ENCODE measurements around the gene AGBL1.

The AGBL1 gene

DNA sequence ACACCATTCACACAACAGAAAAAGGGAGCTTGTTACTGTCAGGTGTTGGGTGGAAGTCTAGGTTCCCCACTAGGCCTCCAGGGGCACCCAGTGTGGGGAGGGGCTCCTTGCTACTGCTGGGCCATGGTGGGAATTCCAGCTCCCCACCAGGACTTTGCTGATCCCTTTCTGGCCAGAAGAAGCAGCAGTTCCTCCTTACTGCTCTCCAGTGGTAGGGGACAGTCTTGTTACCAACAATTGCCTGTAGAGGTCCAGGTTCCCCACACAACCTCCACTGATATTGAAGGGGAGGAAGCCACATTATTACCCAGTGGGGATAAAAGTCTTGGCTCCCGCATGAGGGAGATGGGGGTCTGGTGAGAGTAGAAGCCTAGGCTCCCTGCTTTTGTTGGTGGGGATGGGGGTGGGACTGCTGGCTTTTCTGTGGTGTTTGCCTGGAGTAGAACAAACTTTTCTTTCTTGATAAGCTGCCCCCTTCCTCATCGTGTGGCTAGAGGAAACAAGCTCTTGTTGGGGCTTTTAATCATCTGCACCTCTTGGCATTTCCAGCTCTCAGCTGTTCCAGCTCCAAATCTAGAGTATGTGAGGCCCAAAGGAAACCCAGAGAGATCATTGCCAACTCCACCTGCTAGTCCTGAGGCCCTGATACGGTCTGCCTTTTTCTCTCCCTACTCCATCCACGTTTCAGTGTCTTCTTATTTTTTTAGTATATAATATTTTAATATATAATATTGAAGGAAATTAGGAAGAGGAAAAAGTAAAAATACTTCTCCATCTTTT, 824.2 kb downstream of the AGBL1 start:
- DNase-seq, result no peak

DNA sequence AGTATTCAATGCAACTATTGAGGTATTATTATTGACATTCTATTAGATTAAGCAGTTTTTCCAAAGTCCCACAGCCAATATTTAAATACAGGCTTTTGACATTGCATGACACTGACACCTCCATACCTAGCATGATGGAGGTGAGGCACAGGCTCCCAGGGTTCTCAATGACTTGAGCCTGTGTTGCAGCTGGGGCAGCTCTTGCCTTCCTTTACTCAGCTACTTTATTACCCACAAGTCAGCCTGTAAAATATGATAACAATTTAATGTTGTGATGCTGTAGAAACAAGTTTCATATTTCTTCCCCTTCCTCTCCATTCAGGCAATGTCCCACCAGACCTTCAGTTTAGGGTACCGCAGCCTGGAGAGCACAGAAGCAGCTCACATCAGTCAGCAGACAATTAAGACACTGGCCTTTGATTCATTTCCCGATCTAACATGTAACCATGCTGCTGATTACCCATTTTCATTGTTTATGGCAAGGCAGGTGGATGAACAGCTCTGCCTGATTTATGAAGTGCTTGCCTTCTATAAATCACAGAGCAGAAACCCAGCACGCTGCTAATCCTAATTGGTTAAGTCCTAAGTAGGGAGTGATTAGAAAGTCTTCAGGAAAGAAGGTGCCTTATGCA, 826.1 kb downstream of the AGBL1 start:
- no peak for DNase-seq

DNA sequence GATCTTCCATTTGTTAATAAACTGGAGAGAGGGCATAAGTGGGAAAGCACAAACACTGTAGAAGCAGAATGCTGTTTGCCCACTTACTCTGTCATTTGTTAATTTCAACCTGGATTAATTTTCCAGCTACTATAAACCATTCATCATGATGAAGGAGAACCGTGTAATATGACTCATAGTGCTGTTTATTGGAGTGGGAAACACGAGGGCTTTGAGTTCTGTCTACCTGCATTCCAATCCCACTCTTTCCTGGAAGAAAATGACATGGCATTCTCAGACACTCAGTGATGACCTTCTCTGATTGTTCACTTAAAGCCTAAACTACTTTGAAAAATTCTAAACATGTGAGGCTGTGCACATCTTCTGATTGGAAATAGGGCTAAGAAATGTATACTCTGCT, 826.7 kb downstream of the AGBL1 start:
- DNase-seq, result no peak

DNA sequence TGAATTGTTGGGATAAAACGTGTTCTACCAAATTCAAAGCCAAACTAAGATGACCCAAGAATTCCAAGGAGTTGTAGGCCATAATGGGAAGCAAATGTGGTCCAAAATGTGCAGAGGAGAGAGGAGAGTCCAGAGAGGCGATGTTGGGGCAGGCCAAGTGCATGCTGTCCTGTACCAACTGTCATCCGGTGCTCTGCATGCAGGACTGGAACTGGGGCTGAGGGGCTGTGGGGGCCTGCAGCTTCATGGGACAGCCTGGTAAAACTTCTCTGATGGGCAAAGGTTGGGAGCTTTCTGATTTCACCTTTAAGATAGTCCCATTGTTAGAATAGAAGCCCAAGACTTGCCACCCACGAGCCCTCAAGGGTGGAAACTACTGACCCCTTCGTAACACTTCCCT, 831.4 kb downstream of the AGBL1 start:
- no peak for DNase-seq

DNA sequence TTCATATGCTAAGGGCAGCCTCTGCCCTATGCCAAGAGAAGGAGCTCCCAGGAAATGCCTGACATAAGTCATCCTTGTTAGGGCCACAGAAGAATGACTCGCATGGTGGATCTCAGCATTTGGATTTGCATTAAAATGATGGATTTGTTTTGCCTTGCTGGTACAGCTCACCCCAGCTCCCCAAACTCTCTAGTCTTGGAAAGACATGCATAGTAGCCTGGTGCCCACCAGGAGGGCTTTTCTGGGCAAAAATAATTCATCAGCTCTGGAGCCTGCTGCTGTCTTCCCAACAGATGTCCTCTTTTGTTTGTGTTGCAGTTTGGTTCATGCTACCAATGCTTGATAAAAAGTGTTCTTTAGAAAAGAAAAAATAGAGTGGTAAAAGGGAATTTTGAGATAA, 833.0 kb downstream of the AGBL1 start:
- DNase-seq, result no peak

DNA sequence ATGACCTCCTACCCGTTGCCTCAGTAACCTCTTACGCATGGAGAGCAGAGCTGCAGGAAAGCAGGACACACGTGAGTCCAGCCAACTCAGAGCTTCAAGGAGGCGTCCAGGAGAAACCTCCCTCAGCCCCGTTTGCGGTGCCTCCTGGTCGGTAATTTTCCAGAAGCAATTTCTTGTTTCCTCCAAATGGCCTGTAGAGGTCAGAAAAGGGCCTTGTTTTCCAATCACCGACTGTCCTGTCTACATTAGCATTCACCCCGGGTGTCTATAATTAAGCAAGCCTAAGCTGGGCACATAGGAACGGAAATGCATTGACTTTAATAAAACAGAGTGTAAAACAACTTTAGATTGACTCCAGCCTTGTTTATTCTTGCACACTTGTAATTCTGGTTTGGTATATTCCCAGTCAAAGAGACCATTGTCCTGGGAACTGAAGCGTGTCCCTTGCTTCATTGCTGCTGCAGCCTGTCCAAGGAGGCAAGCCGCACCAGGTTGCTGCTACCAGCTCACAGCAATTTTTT, 836.2 kb downstream of the AGBL1 start:
- peak; percentile 13 for DNase-seq

DNA sequence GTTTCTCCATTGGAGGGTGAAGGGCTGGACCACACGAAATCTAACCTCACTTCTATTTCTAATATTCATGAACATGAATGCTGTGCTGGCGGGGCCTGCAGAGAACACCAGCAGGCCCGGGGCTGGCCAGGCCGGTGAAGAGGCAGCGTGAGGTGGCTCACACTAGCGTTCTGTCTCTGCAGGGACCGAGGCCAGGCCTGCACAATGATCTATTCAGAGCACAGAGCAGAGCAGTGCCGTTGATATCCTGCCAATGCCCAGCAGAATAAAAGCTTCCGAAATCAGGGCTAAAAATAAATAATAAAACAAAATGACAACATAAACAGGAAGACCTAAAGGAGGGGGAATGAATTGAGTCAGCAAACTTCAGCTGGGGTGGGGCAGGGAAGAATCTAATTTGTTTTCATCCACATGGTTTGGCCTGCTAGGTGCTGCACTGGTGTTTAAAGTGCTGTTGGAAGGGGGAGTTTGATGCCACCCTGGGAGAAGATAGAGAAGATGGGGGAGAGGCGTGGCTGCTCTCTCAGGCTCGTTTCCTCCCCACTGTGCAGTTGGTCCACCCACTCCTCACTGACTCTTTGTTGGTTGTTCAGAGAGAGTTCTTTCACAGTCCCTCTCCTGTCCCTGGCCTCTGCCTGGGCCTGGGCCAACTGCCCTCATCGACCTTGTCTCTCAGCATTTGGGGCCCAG, 837.1 kb downstream of the AGBL1 start:
- no peak for DNase-seq

DNA sequence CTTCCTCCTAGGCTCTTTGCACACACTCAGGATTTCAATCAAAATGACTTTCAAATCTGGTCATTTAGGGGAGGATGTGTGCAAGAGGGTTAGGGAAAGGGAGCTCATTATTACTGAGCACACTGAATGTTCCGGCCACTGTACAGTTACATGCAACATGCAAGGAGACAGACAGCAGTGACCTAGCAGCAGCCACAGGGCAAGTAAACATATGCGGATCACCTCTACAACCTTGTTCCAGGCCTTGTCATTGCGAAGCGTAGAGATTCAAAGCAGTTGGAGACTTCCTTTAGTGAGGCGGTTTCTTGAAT, 837.6 kb downstream of the AGBL1 start:
- DNase-seq, result no peak

DNA sequence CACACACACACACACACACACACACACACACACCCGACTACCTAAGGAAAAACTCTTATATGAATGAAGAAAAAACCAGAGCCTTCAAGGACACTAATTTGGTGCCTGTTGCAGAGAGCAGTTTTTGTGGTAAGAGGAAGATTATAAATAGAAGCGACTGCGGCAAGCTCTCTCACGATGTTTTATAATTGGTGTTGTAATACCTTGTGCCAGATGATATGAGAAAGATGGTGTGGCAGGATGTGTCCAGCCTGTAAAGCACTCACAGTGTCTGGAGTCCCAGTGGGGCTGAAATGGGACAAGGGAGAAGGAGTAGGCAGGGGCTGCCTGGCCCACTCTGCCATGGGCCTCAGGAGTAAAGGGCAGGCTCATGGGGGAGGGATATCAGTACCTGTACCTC, 839.9 kb downstream of the AGBL1 start:
- no peak for DNase-seq

DNA sequence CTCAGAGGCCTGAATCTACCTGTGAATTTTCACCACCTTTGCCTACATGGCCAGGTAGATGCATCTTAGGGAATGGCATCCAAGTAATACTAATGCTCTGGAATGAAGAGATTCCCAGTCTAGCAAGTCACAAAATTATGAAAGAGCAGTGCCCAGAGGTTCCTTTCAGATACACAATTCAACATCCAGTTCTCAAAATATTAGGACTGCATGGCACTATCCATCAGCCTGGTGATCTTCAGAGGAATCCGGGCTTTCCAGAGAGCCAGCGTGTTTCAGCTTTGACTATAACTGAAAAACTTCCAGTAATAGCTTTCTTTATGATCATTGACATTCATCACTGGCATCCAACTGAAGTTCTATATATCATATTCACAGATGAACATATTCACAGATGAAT, 849.8 kb downstream of the AGBL1 start:
- DNase-seq, result no peak

DNA sequence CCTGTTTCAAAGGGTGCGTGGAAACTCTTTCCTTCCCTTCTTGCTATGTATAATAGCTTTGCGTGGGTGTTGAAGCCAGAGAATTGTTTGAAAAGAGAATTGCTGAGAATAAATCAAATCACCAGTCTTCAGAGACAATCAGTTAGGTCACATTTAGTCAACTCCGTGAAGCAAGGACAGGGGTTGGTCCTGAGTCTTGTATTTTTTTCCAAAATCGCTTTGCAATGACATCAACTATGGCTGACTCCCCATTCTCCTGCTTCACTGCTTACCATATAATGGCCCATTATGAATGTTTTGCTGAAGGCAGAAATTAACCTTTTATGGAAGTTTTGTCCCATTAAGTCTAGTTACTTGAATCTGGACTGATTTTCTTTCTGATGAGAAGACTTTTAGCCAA, 852.8 kb downstream of the AGBL1 start:
- no peak for DNase-seq

DNA sequence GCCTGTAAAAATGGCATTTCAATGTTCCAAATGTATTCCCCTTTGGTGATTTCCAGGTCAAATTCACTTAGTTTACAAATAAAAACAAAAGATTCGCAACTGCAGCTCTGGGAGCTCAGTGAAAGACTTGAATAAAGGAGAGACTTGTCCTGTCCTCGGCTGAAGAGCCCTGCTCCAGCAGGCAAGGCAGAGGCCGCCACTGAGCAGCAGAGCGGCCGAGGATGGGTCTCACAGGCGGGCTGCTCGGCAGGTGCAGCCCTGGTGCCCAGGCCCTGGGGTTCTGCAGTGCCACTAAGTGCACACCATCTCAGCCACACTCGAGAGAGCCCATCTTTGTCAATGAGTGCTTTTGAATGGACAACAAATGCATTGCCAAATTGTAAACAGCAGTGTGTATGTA, 856.2 kb downstream of the AGBL1 start:
- DNase-seq, result no peak

DNA sequence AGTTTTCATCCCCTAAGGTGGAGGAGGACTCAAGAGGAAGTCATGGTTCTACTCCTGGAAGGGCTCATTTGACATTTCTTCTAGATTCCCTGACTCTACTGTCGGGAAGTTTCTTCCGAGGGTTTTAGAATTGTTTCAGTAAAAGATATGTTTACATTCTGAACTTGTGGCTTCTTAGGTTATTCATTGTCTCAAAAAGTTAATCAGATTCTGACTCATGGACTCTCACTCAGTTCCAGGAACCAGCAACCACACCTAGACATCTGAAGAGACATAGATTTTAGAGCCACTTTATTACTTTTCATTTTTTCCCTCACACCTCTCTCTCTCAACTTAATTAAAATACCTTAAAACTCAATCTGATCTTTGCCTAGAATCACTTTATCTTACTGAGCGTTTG, 862.6 kb downstream of the AGBL1 start:
- no peak for DNase-seq

DNA sequence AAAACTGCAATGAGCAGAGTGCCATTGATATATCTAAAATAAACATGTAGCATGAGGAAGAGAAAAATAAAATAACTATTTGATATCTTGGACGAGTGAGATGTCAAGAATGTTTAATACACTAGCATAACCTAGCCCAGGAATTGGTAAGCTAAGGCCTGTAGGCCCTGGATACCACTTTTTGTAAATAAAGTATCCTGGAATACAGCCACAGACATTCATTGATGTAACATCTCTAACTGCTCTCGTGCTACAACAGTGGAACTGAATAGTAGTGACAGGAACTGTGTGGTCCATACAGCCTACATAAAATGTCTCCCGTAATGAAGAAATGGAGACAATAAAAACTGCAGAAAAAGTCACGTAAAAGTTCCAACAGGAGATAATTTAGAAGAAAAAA, 869.0 kb downstream of the AGBL1 start:
- no peak for DNase-seq

DNA sequence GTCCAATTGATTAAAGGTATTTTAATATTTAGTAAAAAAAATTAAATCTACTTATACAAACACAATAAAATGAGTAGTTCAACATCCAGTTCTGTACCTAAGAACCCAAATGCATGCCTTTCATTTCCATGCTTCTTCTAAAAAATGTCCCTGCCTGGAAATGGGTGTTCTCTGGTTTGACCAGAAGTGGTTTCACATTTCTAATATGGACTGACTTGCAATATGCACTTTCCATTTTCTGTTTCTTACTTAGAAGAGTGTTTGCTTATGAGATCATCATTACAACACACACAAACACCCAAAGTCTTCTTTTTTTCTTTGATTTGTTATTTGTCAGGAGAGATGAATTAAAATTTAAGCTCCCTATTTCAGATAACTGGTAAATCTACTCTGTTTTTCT, 879.6 kb downstream of the AGBL1 start:
- no peak for DNase-seq

DNA sequence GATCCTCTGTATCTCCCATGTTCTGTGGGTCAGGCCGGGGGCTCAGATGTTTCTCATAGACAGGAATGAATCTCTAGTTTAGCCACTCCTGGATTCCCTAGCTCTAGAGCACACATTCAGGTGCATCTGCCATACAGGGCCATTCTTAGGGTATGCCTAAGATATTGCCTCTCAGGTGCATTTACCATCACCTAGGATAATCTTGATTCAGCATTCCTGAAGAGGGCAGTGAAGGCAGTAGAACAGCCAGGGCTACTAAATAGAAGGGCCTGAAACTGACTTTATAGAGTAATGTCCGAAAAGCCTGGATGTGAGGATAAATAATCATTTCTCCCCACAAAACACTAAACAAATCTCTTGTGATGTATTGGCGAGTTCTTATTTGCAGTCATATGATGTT, 882.0 kb downstream of the AGBL1 start:
- no peak for DNase-seq

DNA sequence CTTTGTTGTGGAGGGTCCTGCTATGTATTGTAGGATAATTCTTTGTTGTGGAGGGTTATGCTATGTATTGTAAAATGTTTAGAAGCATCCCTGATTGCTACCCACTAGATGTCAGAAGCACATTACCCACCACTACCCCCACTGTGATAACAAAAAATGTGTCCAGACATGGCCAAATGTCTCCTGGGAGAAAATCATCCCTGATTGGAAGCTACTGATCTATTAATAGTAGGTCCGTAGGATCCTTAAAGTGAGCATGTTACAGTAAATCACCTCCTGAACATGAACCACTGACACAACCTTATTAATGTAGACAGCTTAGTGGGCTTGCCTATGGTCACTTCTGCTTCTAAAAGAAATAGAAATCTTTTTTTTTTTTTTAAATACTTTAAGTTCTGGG, 884.6 kb downstream of the AGBL1 start:
- DNase-seq, result no peak

DNA sequence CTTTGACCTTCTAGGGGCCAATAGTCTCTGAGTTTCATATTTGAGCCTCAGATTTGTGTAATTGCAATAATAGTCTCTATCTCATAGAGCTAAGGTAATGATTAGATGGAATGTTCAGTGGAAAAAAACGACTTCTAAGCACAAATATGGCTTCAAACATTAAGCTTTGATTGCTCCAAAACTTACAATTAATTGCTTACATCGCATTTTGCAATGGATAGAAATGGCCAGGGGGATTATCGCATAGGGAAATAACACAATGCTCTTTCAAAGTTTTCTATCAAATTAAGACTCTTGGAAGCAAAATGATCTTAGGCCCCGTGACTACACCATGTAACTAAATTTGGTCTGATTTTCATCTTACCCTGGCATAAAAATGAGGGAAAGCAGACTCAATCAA, 888.6 kb downstream of the AGBL1 start:
- DNase-seq, result no peak

DNA sequence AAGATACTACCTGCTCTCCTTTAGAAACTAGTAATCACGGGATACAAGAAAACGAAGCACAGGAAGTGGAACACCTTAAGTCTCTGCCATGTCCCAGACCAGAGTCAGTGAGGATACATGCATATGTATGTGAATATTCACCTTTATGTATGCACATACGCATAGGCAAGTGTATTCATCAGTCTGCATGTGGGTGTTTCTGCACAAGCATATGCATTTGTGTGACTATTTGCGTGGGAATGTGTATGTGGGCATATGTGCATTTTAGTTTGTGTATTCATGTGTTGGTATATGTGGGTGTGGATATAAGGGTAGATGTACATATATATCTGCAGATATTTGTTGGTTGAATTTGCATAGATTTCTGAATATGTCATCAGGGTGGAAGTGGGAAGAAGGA, 889.7 kb downstream of the AGBL1 start:
- DNase-seq, result no peak

DNA sequence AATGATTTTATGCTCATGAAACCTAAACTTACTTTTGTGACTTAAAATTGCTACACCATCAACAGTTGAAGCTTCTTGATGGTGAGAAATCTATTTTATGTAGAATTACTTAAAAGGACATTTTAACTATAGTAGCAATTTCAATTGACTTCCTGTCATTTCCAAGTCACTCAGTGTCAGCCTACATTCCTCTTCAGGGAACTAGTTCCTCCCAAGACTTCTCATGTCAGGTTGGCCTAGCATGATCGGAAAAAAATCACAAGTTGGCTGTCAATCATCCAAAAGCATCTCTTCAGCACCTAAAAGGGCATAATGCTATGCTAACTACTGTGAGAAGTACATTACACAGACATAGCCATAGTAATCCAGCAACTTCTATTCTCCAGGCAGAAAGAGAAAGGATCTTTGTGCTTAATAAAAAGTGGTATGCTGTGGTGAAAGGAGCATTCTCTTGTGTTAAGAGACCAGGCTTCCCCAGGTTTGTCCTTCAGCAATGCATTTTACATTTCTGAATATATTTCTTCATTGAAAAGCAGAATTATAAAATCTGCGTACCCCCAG, 893.7 kb downstream of the AGBL1 start:
- no peak for DNase-seq

DNA sequence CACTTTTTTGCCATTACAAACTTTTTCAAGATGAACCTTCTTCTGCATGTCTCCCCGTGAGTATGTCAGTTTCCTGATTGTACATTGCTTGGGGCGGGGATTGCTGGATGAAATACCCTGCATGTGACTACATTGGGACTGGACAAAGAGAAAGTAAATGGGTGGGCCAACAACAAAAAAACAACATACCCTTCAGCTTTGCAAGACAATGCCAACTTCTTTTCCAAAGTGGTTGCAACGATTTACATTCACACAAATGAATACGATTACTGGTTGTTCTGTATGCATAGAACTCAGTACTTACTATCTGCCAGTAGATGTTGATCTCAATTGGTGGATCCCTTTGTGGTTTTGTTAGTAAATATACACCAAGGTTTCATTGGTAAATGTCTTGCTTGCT, 908.4 kb downstream of the AGBL1 start:
- DNase-seq, result no peak

DNA sequence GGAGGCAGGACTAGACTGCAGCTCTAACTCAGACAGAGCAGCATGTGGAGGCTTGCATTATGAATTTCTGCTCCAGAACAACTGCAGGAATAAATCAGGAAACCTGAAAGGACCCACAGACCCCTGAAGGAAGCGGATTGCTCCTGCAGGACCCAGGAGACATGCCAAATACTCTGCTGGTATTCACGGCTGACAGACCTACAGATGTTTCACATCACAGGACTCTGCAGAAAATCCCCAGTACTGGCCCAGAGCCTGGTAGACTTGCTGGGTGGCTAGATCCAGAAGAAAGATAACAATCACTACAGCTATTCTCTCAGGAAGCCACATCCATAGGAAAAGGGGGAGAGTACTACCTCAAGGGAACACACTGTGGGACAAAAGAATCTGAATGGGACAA, 942.1 kb downstream of the AGBL1 start:
- no peak for DNase-seq

DNA sequence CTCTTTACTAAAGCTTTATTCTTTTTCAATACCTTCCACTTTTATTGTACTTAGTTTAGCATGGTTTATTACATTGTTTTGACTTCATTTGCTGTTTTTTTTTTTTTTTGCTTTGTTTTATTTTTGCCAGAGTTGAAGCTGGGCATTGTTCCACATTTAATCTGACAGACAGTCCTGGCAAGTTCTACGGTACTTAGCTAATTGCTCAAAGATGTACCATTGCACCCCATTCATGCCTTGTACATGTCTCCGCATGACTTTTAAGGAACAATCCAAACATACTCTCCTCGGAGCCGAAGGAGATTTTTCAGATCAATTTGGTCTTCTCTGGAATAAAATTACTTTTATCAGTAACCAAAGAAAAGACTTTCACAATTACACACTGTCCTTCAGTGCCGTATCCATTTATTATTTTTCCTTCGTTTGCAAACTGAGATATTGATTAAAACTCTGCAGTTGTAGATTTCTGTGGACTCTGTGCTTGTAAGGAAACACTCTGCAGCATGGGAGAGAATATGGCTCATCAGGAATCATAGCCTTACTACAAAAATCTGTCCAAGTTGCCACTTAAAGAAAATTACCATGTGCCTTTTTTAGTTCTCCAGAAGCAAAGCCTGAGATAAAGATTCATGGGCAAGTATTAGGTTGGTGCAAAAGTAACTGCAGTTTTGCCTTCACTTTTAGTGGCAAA, 952.0 kb downstream of the AGBL1 start:
- no peak for DNase-seq

Measured in activated CD4-positive, alpha-beta T cell treated with anti-CD3 and anti-CD28 coated beads, Interleukin-10, Interleukin-2, amounts not matched to agents 100 ng/mL and 50 ng/mL, durations not matched to agents 16 hours and 8 hours (primary cell).